HG02885 (cell line): ENCODE results near the gene IGF2R.
A peak's percentile ranks its signal among the peaks of the same experiment; 100 is the strongest.

Experiments used
- ATAC-seq: cut with Tn5 transposase; IDR thresholded peaks from one replicate; pipeline ENCODE4 v1.9.1; 2021; ENCODE audit warnings: mild to moderate bottlenecking; ENCODE audit not compliant: unreplicated experiment, poor library complexity

IGF2R gene

GRCh38 chr6:159972506-159973268 lies 3.8 kb downstream of the IGF2R start:
- ATAC-seq = no peak

- no peak for ATAC-seq
Measured at GRCh38 chr6:159973406-159973805, 4.5 kb downstream of the IGF2R start.

DNA sequence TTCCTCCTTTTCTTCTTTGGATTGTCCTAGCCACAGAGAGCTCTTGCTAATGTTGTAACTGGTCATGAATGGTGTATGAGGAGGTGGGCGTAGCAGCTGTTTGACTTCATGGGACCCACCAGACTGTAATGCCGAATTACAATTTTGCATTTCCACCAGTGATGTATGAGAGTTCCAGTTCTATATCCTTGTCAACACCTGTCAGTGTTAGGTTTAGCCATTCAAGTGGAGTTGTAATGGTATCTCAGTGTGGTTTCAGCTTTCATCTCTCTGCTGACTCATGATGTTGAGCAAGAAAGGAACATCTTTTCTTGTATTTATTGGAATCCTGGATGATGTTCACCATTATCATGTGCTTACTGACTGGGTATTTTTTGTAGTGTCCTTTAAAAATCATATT lies 5.1 kb downstream of the IGF2R start:
- ATAC-seq = peak; percentile 50

GRCh38 chr6:159974932-159975331 lies 6.0 kb downstream of the IGF2R start:
- ATAC-seq = no peak

DNA sequence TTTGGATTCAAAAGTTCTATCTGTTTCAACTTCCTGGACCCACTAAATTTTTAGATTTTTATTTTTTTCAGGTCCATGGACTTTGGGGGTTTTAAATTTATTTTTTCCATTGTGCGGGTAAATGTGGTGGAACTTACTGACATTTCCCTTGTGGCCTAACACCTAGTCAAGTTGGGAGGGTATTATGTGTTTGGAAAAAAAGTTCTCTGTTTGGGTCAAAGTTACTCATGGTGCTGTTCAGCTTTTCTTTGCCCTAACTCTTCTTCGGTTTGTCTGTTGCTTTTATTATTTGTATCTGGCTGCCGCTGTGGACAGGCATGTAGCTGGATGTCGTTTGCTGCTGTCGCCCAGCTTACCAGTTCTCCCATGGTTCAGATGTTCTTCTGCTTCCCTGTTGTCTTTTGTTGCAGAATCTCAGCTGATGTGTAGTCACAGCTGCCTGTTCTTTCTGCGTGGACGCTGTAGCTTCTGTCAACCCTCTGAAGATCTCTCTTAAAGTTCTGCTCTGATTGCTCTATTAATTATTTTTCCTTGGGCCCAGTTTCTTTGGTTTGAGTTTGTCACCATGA lies 7.9 kb downstream of the IGF2R start:
- ATAC-seq = no peak

GRCh38 chr6:159977255-159977903 lies 8.5 kb downstream of the IGF2R start:
- no peak for ATAC-seq

DNA sequence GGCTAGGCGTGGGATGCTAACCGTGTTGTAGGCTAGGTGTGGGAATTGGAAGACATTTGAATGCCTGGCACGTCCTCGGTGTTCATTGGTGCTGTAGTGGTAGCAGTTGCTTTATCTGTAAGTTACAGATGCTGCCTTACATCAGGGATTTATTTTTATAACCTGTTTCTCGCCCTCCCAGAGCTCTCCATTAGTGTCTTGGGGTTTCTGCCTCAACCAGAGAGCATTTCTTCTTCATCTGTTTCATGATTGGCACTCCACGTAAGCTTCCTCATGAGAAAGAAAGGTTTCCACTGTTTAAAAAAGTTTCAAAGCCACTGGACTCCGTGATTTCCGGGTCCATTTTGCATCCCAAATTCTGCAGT lies 9.0 kb downstream of the IGF2R start:
- ATAC-seq = no peak

DNA sequence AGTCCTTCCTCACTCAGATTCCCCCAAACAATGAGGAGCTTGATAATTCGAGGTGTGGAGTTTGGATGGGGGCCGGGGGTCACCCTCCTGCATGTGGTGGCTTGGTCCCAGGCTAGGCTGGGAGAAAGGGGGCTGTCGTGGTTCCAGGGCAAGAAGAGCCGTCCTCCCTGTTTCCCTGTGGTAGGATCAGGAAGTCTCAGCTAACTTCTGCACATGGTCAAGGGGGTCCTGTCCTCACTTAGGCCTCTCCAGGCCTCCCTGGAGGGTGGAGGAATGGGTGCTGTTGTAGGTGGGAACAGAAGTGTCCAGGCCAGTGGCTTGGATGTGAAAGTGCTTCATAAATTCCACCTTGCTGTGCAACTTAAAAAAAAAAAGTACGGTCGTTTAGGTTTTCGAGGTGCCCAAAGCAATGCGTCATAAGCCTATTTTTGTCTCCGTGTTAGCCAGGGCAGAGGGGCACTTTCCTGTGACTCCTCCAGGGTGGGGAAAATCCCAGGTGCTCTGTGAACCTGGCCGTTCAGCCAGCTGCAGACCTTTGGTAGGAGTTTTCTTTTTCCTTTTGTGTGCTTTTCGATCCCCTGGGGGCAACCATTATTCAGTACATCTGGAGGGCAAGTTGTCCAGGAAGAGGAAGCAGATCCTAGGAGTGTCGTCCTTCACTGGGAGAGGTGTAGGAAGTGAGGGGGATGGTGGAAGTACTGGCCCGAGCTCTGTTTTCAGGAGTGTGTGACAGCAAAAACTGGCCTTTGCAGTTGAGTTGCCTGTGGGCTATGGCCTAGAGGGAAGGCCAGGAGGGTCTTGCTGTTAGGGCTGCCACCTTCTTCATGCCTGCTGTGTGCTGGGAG lies 9.6 kb downstream of the IGF2R start:
- ATAC-seq = peak; percentile 23

DNA sequence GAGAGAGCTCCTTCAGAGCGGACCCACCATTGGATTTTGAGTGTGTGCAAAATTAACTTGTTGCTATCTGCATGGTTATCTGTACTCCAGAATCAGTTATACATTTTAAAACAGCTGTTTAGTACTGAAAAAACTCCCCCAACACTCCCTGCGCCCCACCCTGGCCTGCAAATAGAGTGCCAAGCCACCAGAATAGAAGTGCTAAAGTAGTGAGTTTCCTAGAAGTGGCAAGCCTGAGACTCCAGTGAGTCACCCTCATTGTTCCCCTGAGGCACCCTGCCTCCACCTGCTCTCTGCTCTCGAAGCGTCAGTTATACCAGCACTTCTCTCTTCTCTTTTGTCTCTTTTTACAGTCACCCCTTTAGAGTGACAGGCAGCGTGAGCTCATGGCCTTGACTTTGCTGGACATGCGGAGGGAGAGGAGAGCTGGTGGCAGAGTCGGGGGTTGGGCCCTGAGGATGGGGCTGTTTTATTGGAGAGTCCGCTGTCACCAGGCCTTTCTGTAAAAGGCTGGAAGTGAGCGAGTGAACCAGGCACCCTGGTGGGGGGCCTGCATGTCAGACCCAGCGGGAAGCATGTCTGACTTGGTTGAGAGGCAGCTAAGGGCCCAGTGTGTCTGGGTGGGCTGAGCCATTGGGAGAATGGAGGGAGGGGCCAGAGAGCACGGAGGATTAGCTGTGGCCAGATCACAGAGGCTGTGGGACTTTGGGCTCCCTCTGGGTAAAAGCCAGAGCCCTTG lies 10.4 kb downstream of the IGF2R start:
- peak; percentile 62 for ATAC-seq

- no peak for ATAC-seq
Measured at GRCh38 chr6:159980474-159980873, 11.6 kb downstream of the IGF2R start.

GRCh38 chr6:159981071-159981402 lies 12.2 kb downstream of the IGF2R start:
- no peak for ATAC-seq

GRCh38 chr6:159981403-159982245 lies 12.7 kb downstream of the IGF2R start:
- peak; percentile 77 for ATAC-seq

DNA sequence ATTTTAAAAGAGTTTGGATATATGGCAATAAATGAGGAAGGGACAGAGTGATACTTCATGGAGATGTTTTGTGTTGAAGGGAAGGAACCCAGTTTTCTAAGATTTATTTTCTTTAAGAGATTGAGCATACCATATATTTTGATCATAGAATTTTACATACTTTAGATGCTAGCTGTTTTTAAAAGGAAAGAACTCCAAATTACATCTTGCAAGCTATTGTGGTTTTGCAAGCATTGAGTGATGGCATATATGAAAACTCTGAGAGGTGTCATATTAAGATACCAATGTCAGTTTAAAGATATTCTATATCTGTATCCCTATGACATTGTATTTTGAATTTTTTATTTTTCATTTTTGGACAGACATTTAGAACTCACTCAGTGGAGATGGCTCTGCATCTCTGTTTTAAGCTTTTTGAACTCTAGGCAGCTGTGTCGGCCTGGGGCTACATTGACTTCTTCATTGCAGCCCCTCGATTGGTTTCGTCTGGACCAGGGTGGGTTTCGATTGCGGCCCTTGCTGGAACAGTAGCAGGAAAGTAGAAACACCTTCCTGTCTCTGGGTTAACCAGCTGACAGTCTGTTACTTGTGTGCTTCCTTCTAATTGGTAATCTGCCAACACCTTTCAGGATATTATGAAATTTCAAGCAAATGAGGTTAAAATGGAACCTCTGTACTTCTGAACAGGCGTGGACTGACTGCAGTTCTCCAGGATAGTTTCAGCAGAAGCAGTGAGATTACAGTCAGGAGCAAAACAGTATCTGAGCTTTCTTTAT lies 14.0 kb downstream of the IGF2R start:
- no peak for ATAC-seq

- ATAC-seq = no peak
Measured at GRCh38 chr6:159983641-159984080, 14.8 kb downstream of the IGF2R start.

DNA sequence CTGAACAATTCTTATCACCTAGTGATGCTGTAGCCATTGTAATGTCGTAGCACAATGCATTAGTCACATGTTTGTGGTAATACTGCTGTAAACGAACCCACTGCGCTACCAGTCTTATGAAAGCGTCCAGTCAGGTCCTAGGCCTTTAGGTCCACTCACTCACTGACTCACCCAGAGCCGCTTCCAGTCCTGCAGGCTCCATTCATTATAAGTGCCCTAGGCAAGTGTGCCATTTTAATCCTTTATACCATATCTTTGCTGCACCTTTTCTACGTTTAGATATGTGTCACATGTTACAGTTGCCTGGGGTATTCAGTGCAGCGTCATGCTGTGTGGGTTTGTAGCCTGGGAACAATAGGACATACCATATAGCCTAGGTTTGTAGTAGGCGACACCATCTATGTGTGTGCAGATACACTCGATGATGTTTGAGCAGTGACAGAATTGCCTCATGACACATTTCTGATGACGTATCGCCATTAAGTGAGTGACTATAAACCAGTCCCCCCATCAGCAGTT lies 15.4 kb downstream of the IGF2R start:
- no peak for ATAC-seq

DNA sequence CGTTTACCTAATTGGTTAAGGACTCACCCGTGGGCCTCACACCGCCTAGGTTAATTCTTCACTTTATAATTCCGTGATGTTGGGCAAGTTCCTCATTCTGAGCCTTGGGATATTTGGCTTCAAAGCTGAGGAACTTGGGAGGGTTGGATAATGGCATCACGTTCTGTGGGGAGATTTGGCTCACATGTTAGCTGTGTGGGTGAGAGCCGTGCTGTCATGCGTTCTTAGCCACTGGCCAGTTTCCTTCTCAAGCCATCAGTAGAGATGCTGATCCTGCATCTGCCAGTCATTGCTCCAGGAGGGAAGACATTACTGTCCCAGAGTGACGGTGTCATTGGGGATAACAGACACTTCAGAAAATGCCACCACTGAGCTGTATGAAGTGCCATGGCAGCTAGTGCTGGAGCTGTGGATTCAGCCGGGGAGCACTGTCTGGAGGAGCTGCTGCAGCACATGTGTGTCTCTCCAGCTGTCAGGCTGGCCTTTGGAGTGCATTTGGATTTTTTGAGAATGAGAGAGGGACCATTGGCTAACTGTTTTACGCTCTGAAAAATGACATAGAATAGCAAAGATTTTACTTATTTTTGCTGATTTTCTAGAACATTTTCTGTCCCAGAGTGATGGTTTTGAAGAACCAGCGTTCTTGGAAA lies 16.5 kb downstream of the IGF2R start:
- no peak for ATAC-seq

DNA sequence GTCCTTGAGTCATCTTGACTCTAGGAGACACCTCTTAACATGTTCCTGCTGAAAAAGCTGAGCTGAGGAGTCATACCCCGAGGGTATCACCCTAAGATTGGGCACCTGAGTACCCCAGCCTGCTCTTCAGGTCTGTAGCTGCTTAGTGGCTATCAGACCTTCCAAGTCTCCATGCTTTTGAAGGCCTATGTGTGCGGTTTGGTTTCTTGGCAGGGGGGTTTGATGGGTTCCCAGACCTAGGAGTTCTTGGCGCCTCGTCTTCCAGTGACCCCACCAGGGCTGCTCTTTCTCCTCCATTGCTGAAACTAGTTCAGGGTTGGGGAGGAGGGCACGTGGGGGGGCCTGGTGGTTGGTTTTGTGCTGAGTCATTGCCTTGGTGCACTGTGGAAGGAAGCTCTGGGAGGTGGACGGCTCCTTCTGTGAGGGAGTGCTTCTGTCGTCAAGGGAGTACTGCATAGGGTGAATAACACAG lies 20.1 kb downstream of the IGF2R start:
- ATAC-seq = no peak
